AML-193 (cell line): Measurements from ENCODE around the gene VARS2.
"Not testable (repeated sequence)": the region's sequence is repeated elsewhere in the genome, so short reads cannot be mapped to it uniquely, and the experiment has no call there.

Experiments
- DNase-seq, 2 experiments: peaks; one replicate each; lab custom pipeline; 2025; lab: John Stamatoyannopoulos, UW

VARS2 gene

GRCh38 chr6:30963641-30964040 is 49.6 kb downstream of the VARS2 start:
- DNase-seq = no peak

- no peak for DNase-seq
These were observed 50.0 kb downstream of the VARS2 start for GRCh38 chr6:30964075-30964474.

GRCh38 chr6:30965140-30965601 is 51.1 kb downstream of the VARS2 start:
- DNase-seq = no peak

- no peak for DNase-seq
These were observed 52.1 kb downstream of the VARS2 start for GRCh38 chr6:30966154-30966553.

DNA sequence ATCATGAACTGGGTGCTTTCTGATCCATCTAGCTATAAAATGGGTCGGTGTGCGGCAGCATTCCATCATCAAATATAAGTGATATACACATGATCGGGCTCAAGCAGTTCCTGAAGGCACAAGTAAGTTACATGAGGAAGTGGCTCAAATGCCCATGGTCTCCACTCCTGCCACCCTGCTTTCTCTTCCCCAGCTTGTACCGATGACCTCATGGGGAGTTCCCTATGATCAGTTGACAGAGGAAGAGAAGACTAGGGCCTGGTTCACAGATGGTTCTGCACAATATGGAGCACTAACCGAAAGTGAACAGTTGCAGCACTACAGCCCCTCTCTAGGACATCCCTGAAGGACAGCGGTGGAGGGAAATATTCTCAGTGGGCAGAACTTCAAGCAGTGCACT is 55.1 kb downstream of the VARS2 start:
- DNase-seq = not testable (repeated sequence)

DNA sequence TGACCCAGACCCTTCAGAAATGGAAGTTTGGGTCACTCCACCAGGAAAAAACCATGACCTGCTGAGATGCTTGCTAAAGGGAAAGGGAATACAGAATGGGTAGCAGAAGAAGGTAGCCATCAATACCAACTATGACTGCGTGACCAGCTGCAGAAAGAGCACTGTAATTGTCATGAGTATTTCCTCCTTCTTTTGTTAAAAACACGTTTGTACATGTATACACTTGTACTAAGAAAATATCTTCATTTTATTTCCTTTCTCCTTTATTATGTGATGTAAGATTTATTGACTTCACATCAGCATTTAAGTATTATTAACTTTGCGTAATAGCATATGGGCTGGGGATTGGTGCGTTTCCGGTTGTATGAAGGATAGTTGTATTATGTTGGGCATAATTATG is 56.9 kb downstream of the VARS2 start:
- DNase-seq = no peak

DNA sequence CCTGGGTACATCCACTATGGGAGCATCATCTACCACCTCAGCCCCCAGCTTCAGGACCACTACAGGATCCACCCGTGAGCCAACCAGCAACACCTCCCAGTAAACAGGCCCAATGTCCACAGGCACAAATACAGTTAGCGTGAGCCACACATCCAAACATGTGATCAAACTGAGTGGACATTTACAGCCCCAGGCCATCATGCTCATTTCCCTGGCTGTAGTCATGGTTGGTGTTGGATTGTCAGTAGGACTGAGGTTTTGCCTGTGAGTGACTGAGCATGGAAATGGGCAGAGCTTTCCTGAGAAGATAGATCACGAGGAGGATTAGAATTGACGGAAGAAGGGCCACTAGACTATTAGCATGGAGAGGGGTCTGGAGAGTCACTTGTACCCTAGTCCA is 58.8 kb downstream of the VARS2 start:
- no peak for DNase-seq

GRCh38 chr6:30974490-30975252 is 60.6 kb downstream of the VARS2 start:
- DNase-seq = no peak
